Measurements from ENCODE around the gene CBX7.

Gene CBX7

DNA sequence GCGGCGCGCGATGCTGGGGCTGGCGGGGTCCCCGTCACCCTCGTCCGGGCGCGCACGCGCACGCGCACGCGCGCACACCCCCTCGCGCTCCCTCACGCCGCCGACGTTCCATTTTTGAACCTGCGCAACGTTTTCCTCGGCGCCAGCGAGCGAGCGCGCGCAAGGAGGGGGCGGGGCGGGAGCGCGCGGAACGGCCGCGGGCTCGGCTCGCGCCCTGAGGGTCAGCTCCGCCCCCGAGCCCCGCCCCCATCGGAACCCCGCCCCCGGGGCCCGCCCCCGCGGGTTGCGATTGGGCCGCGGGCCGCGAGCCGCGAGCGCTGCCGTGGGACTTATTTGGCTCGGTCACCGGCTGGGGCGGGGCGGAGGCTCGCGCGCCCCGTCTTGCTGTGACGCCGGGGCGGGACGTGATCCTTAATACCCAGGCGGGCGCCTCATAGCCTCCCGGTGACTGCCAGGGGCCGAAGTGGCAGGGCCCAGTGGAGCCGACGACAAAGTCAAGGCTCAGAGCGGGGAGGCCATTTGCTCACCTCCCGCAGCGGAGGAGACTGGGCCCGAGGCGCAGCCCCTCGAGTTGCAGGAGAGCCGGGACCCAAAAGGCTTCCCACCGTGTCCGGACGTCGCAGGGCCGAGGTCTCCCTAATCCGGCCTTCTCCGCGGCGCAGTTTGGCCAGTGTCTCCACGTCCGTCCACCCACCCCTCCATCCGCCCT is at the start of gene CBX7:
Gene CBX7 (minus strand): TSS at position 170 of the 709 bp plus-strand sequence. CDS start 236 bp downstream, outside the sequence.
- no peak for FAIRE-seq

DNA sequence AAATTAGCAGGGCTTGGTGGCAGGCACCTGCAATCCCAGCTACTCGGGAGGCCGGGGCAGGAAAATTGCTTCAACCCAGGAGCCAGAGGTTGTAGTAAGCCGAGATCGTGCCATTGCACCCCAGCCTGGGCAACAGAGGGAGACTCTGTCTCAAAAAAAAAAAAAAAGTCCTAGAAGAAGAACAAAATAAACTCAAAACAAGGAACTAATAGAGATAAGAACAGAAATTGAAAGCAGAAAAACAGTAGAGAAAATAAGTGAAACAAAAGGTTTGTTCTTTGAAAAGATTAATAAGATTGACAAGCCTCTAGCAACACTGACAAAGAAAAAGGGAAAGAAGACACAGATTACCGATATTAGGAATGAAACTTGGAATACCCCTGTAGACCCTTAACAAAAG is 45.1 kb upstream of the CBX7 start:
- FAIRE-seq = no peak

DNA sequence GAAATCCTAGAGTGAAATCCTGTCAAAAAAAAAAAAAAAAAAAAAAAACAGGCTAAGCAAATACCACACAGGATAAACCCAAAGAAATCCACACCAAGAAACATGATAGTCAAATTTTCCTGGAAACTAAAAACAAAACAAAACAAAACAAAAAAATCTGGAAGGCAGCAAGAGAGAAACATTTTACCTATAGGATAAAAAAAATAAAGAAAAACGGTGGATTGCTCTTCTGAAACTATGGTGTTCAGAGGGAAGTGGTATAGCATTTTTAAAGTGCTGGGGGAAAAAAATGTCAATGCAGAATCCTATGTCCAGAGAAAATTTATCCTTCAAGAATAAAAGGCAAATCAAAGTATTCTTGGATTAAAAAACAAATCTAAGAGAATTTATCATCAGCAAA is 41.6 kb upstream of the CBX7 start:
- no peak for FAIRE-seq

DNA sequence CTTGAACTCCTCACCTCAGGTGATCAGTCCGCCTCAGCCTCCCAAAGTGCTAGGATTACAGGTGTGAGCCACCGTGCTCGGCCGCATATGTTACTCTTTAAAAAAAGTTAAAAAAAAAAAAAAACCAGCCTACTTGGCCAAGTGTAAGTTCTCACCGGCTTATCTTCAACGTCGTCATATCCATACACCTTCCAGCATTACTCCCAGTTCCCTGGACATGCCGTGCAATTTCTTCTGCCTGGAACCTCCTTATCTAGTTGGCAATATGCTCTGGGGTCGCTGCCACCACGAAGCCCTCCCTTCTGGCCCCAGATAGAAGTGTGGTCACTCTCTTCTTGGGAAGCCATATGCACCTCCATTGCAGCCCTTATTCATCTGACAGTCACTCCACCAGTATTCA is 36.3 kb upstream of the CBX7 start:
- FAIRE-seq = no peak

DNA sequence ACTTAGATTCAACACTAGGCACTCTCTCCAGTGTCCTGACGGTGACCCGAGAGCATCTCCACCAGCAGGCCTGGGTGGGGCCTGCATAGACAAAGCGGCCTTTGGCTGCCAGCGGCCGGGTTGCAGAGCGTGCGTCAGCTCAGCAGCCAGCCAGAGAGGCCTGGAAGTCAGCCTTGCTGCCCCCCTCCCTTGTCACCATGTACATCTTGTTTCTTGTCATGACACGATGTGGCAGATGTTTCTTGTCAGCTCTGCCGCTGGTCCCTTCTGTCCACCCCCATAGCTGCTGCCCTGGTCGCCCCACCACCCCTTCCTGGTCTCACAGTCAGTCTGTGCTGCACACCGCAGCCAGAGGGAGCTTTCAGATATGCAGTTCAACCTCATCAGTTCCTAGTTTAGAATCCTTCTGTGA is 33.1 kb upstream of the CBX7 start:
- FAIRE-seq = no peak

DNA sequence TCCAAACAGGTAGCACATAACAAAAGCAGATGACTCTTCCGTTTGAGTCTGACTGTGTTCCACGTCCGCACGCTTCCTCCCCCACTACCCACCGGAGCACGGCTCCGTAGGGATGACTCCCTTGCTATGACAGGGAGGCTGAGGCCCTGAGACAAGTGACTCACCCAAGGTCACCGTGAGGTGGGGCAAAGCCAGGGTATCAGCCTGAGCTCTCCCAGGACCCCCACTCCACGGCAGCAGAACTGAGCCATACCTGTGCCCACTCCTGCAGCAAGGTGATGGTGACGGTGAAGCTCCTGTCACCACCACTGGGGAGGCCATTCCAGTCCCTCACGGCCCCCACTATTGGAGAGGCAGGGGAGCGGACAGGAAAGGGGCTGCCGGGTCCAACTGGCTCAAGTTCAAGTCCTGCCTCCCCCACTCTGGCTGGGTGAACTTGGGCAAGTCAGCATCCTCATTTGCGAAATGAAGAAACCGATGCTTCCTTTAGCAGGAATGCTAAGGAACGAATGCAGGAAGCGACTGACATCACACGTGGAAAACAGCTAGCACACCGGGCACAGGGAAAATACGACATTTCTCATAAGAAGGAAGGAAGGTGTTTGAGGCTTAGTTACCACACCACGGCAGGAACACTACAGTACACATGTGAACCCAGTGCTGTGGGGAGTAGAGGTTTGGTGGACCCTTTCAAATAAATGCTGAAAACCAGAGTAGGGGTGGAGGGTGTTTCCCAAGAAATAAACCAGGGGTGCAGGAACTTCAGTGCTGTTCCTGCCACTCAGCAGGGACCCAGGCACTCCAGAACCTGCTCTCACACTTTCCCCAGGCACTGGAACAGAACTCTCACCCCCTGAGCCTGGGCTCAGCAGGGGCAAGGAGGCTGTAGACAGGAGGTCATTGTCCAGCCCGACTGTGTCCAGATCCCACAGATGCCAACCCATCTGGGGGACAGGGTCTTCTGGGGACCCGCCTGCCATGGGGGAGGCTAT is 32.4 kb upstream of the CBX7 start:
- FAIRE-seq = no peak

DNA sequence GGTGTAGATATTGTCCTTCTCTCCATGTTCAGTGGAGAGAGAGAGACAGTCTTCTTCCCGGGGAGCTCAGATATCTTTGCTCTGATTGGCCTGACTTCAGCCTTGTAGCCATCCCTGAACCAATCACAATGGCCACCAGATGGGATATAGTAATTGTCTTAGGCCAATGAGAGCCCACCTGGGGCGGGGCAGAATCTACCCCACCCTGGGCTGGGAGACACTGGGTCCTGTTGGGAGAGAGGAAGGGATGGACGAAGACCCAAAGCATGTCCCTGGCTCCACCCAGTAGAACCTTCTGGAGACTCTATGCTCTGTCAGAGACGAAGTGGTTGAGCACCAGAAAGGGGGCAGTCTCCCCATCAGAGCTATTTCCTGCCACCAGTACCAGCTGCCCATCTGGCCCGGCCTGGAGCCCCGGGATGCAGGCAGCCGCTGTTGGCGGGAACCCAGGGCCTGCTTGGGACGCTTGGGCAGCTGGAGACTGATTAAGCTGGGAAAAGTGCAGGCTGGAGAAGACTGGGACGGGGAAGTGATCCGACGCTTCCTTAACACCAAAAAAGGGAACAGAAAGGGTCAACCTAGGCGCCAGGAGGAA is 31.6 kb upstream of the CBX7 start:
- no peak for FAIRE-seq

DNA sequence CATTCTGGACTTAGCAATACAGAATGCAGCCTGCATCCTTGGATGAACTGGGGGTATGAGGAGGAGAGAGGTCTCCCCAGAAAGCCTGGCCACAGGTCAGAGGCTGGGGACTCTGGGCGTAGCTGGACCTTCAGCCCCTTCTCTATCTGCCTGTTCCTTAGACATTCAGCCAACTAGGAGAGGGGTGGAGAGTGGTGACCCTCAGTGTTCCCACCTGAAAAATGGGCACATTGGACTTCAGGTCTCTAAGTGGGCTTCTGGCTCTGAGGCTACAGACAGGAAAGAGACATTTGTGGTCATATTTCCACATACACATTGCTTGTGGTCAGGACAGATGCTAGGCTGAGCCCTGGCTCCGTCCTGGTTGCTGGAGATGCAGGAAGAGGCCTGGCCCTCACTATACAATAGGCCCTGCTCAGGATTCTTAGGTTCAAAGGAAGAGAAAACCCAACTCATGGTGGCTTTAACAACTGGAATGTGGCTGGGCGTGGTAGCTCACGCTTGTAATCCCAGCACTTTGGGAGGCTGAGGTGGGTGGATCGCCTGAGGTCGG is 30.1 kb upstream of the CBX7 start:
- no peak for FAIRE-seq

DNA sequence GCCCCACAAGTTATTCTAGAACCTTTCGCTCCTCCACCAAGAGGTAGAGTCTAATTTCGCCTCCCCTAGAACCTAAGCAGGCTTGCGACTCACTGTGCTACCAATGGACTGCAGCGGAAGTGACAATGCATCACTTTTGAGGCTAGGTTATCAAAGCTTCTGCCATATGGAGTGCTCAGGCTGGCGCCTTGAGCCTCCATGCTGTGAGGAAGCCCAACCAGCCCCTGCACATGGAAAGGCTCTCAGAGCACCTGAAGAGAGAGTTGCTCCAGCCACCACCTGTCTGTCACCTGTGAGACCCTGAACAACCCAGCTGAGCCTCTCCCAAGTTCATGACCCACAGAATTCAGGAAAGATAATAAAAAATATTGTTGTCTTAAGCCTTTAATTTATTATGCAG is 29.3 kb upstream of the CBX7 start:
- no peak for FAIRE-seq

DNA sequence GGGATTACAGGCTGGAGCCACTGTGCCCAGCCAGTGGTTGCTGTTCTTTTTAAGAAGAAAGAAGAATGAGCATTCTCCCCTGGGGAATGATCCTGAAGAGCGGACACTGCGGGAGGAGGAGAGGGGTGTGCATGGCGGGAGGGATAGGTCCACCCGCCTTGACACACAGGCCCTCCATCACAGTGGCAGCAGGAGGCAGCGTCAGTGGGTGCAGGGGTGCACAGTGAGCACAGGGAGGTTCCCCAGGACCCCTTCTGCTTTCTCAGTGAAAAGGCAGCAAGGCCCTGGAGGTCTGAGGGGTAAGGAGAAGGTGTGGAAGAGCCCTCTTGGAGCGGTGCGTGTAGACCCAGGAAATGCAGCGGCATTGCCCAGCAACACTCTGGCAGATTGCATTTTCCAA is 28.9 kb upstream of the CBX7 start:
- no peak for FAIRE-seq

DNA sequence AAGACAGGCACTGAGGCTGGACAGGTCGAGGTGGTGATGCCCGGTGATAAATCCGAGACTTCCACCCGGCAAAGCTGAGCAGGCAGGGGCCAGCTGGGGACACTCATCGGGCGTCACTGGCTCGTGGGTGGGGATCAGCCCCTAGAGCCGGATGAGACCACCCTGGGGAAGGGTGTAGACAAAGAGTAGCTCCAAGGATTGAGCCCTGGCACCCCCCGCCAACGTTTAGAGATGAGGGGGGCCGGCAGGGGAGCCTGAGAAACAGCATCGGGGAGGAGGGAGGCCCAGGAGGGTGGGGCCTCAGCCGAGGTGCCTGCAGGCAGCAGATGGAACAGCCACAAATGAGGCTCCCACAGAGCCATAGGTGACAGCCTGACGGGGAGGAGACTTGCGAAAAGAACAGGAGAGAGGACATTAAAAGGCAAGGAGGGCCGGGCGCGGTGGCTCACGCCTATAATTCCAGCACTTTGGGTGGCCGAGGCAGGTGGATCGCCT is 27.4 kb upstream of the CBX7 start:
- FAIRE-seq = no peak

DNA sequence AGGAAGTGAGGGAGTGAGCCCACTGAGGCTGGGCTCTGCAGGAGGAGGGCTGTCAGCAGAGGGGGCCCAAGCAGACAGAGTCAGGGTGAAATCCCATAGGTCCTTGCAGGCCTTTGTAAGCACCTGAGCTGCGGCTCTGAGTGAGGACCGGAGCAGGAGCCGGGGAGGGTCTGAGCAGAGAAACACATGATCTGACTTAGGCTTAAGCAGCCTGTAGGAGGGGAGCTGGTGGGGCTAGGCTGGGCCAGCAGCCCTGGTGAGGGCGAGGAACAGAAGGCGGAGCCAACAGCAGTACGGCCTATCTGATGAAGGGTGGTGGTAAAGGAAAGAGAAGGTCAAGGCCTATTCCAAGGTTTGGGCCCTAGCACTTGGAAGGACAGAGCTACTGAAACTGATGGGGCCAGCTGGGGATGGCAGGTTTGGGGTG is 26.9 kb upstream of the CBX7 start:
- FAIRE-seq = no peak

DNA sequence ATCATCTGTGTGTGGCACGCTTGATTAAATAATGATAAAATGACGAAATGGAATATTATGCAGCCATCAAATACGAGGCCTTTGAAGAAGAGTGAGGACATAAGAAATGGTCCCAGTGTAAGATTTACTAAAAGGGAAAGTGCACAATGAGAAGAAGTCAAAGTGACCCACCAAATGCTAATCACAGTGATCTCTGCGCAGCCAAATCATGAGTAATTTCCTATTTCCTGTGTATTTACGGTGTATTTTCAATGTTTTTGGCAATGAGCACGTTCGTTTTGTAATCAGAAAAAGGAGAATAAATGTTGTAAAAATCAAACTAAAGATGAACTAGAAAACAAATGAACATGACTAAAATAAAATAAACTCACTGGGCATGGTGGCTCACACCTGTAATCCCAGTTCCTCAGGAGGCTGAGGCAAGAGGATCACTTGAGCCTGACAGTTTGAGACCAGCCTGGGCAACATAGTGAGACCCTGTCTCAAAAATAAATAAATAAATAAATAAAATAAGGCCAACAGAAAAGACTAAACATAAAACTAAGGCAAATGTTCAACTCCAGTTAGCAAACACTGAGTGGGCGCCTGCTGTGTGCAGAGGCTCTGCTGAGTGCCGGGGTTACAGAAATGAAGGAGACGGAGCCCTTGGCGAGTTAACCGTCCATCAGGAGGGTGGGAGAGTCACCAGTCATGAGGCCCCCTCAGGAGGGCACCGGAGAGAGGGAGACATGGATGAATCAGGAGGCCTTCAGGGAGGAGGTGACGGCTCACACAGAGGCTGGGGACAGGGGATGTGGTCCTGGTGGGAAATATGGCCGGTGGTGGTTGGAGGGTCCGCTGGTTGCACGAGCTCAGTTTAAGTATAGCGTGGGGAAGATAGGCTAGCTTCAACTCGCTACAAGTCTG is 26.0 kb upstream of the CBX7 start:
- FAIRE-seq = no peak

DNA sequence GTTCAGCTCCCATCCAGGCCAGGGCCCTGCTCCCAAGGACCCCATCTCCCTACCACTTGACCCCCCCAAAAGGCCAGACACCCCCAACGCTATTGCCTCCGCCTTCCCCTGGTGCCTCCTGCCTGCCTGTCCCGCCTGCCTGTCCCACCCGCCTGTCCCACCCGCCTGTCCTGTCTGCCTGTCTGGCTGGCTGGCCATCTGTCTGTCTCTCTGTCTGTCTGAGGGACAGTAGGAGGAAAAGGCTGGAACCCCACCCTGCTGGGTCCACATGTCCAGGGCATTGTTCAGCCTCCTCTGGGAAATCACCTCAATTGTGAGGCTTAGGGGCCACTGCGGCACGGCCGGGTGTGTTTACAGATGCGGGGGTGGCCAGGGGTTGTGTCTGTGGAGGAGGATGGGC is 25.3 kb upstream of the CBX7 start:
- FAIRE-seq = no peak

DNA sequence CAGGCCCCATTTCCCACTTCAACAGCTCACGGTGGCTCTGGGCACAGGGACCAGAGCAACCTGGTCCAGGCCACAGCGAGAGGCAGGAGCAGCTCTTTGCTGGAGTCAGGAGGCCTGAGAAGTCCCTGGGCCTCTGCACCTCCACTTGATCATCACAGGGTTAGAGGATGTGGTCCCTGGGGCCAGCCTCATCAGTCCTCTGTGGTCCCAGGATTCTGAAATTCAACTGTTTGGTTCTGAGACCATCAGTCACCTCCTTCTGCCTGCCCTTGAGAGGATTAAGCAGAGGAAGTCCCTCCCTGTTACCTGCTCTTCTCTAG is 24.9 kb upstream of the CBX7 start:
- no peak for FAIRE-seq

DNA sequence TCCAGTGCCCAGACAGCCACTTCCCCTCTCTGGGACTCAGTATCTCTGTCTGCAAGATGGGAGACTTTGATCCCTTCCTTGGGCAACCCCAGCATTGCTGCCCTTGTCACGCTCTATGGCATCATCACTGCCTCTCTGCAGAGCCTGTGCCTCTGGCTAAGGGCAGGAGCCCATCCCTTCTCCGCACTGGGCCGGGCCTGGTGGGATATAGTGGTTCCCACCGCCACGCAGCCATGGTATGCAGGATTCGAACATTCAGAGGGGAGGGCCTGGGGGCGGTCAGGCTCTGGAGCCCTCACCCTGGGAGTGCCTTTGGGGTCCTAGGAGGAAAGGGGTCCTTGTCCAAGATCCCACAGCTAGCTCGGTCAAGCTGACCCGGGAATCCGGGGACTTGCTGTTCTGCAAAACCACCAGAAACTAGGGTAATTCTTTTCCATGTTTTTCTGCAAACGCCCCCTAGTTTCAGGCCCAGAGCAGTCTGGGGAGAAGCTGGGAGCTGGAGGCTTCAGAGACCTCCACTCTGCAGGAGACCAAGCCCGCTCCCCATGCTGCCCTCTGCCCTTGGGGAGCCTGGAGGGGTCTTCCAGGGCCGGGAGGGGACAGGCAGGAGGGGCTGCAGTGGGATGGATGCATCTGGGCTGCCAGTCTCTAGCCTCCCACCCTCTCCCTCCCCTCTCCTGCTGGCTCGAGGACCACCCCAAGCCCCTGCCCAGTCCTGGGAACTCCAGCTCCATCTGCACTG is 24.4 kb upstream of the CBX7 start:
- no peak for FAIRE-seq

DNA sequence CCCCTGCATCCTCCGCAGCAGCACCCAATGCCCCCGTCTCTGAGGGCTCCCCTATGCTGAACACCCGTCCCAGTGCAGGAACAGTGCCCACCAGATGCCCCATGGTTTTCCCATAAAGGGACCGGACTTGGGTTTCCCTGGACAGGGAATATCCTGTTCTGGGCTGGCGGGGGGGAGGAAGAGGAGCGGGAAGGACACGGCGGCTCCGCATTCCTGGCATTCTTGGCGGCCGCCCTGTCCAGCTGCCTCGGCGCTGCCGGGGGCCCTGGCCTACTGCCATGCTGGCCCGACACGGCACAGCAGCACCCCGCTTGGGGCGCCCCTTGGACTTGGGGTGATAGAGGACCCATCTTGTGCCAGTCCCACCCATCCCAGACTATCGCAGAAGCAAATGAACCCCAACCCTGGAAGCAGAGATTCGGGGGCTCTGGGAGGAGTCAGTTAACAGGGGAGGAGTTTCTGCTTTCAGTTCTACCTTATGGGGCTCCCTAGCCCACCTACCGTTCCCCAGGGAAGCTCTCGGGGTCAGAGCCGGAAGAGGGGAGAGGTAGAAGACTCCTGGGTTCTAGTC is 23.7 kb upstream of the CBX7 start:
- no peak for FAIRE-seq

DNA sequence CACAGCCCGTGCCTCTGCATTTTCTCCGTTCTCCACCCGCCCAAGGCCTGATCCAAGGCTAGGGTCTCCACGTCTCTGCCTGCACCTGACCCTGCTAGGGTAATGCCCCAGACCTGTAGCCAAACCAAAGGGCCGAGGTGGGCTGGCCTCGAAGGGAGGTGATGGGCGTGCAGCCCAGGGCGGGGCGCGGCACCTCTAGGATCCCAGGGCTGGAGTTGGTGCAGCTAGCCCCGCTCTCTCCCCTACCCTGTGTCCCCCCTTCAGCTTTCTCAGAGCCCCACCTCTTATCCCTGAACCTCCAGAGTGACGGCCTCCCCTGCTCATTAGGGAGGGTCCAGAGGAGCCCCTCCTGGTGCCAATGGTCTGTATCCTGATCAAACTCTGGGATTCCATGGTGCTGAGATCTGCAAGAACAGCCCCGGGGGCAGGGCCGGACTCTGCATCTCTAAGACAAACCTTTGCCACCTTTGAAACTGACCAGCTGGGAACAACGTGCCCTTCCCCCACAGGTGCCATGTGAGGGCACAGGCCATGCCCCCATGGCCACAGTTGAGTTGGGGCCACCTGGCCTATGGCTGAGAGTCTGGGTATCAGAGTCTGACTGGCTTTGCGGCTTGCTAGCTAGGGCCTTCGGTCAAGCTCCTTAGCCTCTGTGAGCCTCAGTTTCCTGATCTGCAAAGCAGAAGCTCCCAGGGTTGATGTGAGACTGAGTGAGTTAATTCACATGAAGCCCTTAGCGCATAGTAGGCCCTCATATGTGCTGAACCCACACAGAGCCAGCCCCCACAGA is 23.1 kb upstream of the CBX7 start:
- FAIRE-seq = no peak

DNA sequence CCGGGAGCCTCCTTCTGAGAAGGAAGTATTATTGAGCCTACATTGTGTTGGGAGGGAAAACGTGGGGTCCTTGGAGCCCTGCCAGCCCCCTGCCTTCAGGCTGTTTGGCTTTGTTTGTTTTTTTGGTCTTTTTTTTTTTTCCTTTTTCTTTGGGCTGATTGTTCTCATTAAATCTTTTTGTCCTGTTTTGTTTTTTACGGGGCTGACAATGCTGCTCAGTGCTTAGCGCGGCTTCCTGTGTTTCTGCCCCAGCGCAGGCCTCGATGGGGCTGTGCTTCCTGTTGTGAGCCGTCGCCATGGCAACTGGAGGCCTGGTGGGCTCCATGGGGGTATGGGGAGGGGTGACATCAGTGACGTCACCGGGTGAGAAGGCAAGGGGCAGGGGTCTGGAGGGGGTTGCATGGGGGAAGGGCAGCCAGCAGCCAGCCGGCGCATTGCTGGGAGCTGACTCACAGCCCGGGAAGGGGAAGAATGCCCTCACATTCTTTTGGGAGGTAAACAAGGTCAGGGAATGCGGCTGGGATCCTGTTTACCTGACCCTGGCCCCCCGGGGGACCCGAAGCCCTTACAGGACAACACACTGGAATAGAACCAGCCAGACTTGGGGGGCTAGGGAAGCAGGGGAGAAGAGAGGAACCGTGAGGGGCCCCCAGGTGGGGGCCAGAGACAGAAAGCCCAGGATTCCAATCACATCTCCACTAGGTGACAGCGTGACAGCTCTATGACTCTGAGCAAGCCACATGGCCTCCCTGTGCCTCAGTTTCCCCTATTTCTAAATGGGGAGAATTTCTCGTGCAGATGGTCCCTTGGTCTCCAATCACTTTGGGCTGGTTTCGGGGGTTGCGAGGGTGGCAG is 22.2 kb upstream of the CBX7 start:
- no peak for FAIRE-seq
